ENCODE results near the gene STARD7. TPM values are rescaled to one million over a fixed set of nuclear protein-coding genes. Genes with fewer than 3 reads are reported as not detected.
"Not testable (repeated sequence)": the region's sequence is repeated elsewhere in the genome, so short reads cannot be mapped to it uniquely, and the experiment has no call there.

The STARD7 gene
- polyA plus RNA-seq, 1 donor, result 164 TPM

GRCh38 chr2:96164459-96165184 lies 44.0 kb downstream of the STARD7 start:
- no peak for DNase-seq

- DNase-seq, result no peak
Measured at GRCh38 chr2:96163768-96164429, 44.7 kb downstream of the STARD7 start.

- DNase-seq, result no peak
Measured at GRCh38 chr2:96163415-96163767, 45.2 kb downstream of the STARD7 start.

GRCh38 chr2:96161898-96162297 lies 46.7 kb downstream of the STARD7 start:
- DNase-seq, result no peak

- DNase-seq, result not testable (repeated sequence)
Measured at GRCh38 chr2:96160366-96160765, 48.3 kb downstream of the STARD7 start.

- DNase-seq, result no peak
Measured at GRCh38 chr2:96159084-96159830, 49.4 kb downstream of the STARD7 start.

- DNase-seq, result no peak
Measured at GRCh38 chr2:96158554-96158940, 50.1 kb downstream of the STARD7 start.

- DNase-seq, result no peak
Measured at GRCh38 chr2:96157649-96158553, 50.7 kb downstream of the STARD7 start.

- DNase-seq, result no peak
Measured at GRCh38 chr2:96156926-96157648, 51.5 kb downstream of the STARD7 start.

- DNase-seq, result no peak
Measured at GRCh38 chr2:96156011-96156820, 52.4 kb downstream of the STARD7 start.

- no peak for DNase-seq
Measured at GRCh38 chr2:96154506-96155380, 53.9 kb downstream of the STARD7 start.

- no peak for DNase-seq
Measured at GRCh38 chr2:96153991-96154431, 54.6 kb downstream of the STARD7 start.

- no peak for DNase-seq
Measured at GRCh38 chr2:96153291-96153713, 55.3 kb downstream of the STARD7 start.

GRCh38 chr2:96152304-96153161 lies 56.1 kb downstream of the STARD7 start:
- DNase-seq, result no peak

- no peak for DNase-seq
Measured at GRCh38 chr2:96151595-96152303, 56.9 kb downstream of the STARD7 start.

- DNase-seq, result no peak
Measured at GRCh38 chr2:96150791-96151594, 57.6 kb downstream of the STARD7 start.
